DOHH2 (cell line): ENCODE results near the gene RNU11.

Experiments
- CTCF ChIP-seq: fragments of 200-600 bp; sonication (generic); IDR thresholded peaks from one replicate; pipeline ENCODE4 v1.5.1; 2014; ENCODE audit warnings: antibody characterized with exemption, mild to moderate bottlenecking, low read depth, low read length; ENCODE audit not compliant: poor library complexity, severe bottlenecking
- EZH2phosphoT487 ChIP-seq: fragments of 200-600 bp; sonication (generic); IDR thresholded peaks from 2 replicates; pipeline ENCODE4 v1.6.1; 2017; ENCODE audit warnings: borderline replicate concordance, mild to moderate bottlenecking, antibody characterized with exemption, low read length, moderate library complexity, mixed read lengths

- no peak for TF ChIP-seq CTCF
- TF ChIP-seq EZH2phosphoT487, result no peak
These were observed 15.8 kb upstream of the RNU11 start for GRCh38 chr1:28632560-28632959.
